ENCODE measurements around the gene REPIN1. TPM values are rescaled to one million over a fixed set of nuclear protein-coding genes. Genes with fewer than 3 reads are reported as not detected.

The REPIN1 gene
- total and polyA plus RNA-seq, 2 donors from 2014 or later = 53.7 to 95.8 TPM

- TF ChIP-seq, protein P1, sequence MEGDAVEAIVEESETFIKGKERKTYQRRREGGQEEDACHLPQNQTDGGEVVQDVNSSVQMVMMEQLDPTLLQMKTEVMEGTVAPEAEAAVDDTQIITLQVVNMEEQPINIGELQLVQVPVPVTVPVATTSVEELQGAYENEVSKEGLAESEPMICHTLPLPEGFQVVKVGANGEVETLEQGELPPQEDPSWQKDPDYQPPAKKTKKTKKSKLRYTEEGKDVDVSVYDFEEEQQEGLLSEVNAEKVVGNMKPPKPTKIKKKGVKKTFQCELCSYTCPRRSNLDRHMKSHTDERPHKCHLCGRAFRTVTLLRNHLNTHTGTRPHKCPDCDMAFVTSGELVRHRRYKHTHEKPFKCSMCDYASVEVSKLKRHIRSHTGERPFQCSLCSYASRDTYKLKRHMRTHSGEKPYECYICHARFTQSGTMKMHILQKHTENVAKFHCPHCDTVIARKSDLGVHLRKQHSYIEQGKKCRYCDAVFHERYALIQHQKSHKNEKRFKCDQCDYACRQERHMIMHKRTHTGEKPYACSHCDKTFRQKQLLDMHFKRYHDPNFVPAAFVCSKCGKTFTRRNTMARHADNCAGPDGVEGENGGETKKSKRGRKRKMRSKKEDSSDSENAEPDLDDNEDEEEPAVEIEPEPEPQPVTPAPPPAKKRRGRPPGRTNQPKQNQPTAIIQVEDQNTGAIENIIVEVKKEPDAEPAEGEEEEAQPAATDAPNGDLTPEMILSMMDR (IDR thresholded peaks at IDR 0.05; ENCODE audit: borderline replicate concordance, extremely low read depth, insufficient read depth) = no peak
- intact Hi-C loops (cut with DNase I) = no loop called here
- Histone ChIP-seq H3K4me1 (ENCODE audit: control insufficient read depth in 2 of 3, insufficient read depth in 2 of 3, low read depth in 1 of 3, low read length in 3 of 3) (no peaks in the 10 kb centered on the region), H3K27ac (ENCODE audit: low read depth in 2 of 2, low read length in 2 of 2) (no peak overlapping the region), H3K4me3 (ENCODE audit: low read length in 3 of 3) (no peak overlapping the region), H3K27me3 (ENCODE audit: control insufficient read depth, insufficient read depth, low read length) (no peaks in the 10 kb centered on the region), H3K9me3 (ENCODE audit: control insufficient read depth in 2 of 3, insufficient read depth in 1 of 3, low read length in 3 of 3) (no peaks in the 10 kb centered on the region), H3K9ac (ENCODE audit: low read length in 3 of 3) (no peak overlapping the region), H3K36me3 (ENCODE audit: control insufficient read depth in 2 of 3, insufficient read depth in 3 of 3, low read length in 3 of 3) (no peaks in the 10 kb centered on the region)
- DNase-seq = peak in 2 of 5 donors; percentile 20 to 73
- FAIRE-seq = no peak
Observed at GRCh38 chr7:150396851-150397260, 28.2 kb downstream of the REPIN1 start.

- DNase-seq (peak in 2 of 5 donors; percentile 31 to 69), FAIRE-seq (no peak)
- Histone ChIP-seq H3K27me3 (ENCODE audit: control insufficient read depth, insufficient read depth, low read length) (no peaks in the 10 kb centered on the region), H3K4me1 (ENCODE audit: control insufficient read depth in 2 of 3, insufficient read depth in 2 of 3, low read depth in 1 of 3, low read length in 3 of 3) (no peaks in the 10 kb centered on the region), H3K4me3 (ENCODE audit: low read length in 3 of 3) (no peak overlapping the region), H3K27ac (ENCODE audit: low read depth in 2 of 2, low read length in 2 of 2) (no peak overlapping the region), H3K36me3 (ENCODE audit: control insufficient read depth in 2 of 3, insufficient read depth in 3 of 3, low read length in 3 of 3) (no peaks in the 10 kb centered on the region), H3K9ac (ENCODE audit: low read length in 3 of 3) (no peak overlapping the region), H3K9me3 (ENCODE audit: control insufficient read depth in 2 of 3, insufficient read depth in 1 of 3, low read length in 3 of 3) (no peaks in the 10 kb centered on the region)
- TF ChIP-seq, protein P1 (IDR thresholded peaks at IDR 0.05; ENCODE audit: borderline replicate concordance, extremely low read depth, insufficient read depth) = no peak
- intact Hi-C loops (cut with DNase I) = no loop called here
Observed at GRCh38 chr7:150397346-150398107, 28.9 kb downstream of the REPIN1 start.

DNA sequence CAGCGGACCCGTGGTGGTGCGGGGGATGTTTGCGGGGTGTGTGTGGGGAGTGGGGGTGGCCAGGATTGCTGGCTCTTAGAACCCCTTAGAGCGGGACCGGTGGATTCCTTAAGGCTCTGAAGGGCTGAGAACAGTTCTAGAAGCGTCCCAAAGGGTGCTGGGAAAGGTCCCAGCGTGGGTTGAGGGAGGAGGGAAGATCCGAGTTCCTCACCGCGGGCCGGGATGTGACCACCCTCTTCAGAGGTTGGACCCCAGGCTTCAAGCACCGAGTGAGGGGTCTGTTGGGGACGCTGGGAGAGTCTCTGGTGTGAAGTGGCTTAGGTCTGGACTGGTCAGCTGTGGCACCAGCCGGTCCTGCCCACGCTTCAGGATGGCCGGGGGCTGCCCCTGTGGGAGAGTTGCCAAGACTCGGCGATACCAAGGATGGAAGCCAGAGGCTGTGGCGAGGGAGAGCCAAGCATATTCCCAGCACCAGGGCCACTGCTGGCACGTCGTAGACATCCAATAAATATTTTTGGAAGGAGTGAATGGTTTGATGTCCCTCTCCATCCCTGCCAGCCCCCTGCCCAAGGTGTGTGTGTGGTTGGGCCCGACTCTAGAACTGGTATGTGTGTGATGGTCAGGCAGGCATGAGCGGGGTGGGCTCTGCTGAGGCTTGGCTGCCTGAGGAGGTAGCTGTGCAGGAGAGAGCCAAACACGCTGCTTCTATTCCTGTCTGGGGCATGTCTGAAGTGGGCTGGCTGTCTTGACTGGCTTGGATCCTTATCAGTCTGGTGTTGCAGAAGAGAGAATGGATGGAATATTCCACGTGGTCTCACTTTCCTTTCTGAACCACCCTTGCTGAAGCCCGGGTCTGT is 29.7 kb downstream of the REPIN1 start:
- H3K4me3 ChIP-seq (ENCODE audit: low read length in 3 of 3) = no peak overlapping the region
- TF ChIP-seq, protein P1 (IDR thresholded peaks at IDR 0.05; ENCODE audit: borderline replicate concordance, extremely low read depth, insufficient read depth) = no peak
- DNase-seq = peak in 2 of 5 donors; percentile 38 to 71
- H3K4me1 ChIP-seq (ENCODE audit: control insufficient read depth in 2 of 3, insufficient read depth in 2 of 3, low read depth in 1 of 3, low read length in 3 of 3) = peaks cover 0 to 3% (median 0%) of the 10 kb centered on the region in 3 donors
- no peak overlapping the region for H3K9ac ChIP-seq (ENCODE audit: low read length in 3 of 3)
- FAIRE-seq = no peak
- no peaks in the 10 kb centered on the region for H3K9me3 ChIP-seq (ENCODE audit: control insufficient read depth in 2 of 3, insufficient read depth in 1 of 3, low read length in 3 of 3)
- no peaks in the 10 kb centered on the region for H3K36me3 ChIP-seq (ENCODE audit: control insufficient read depth in 2 of 3, insufficient read depth in 3 of 3, low read length in 3 of 3)
- intact Hi-C loops (cut with DNase I) = no loop called here
- H3K27me3 ChIP-seq (ENCODE audit: control insufficient read depth, insufficient read depth, low read length) = no peaks in the 10 kb centered on the region
- no peak overlapping the region for H3K27ac ChIP-seq (ENCODE audit: low read depth in 2 of 2, low read length in 2 of 2)
